VCaP (cell line): ENCODE measurements around the gene XPR1.

ENCODE experiments used
- H3K27ac ChIP-seq: fragments of 450-650 bp; 2 replicates; pipeline ENCODE4 v1.5.1; 2017
- CTCF ChIP-seq: fragments of 450-650 bp; conservative IDR thresholded peaks from 2 replicates; pipeline ENCODE4 v1.5.1; 2017; ENCODE audit warnings: mild to moderate bottlenecking, moderate library complexity

XPR1 gene

GRCh38 chr1:180939073-180939710 is 307.4 kb downstream of the XPR1 start:
- no peak overlapping the region for H3K27ac ChIP-seq
- TF ChIP-seq CTCF, result no peak

GRCh38 chr1:180939711-180940103 is 307.9 kb downstream of the XPR1 start:
- TF ChIP-seq CTCF, result no peak
- H3K27ac ChIP-seq, result no peak overlapping the region
